Esophagus muscularis mucosa (tissue), 4 donors: Measurements from ENCODE around the gene EPB41L5.
"Not testable (repeated sequence)": the region's sequence is repeated elsewhere in the genome, so short reads cannot be mapped to it uniquely, and the experiment has no call there.

Experiments used
- CTCF ChIP-seq, 3 experiments: fragments of 200-600 bp in 2 of 3; fragments of 450-650 bp in 1 of 3; sonication (generic) in 2 of 3; IDR thresholded peaks; one replicate each; pipeline ENCODE4 v1.5.1; 2017 to 2019; ENCODE audit warnings: antibody characterized with exemption in 3 of 3, mild to moderate bottlenecking in 2 of 3, moderate library complexity in 1 of 3
- EP300 ChIP-seq: sonication (generic); formaldehyde crosslinking; IDR thresholded peaks from one replicate; pipeline ENCODE4 v1.6.1; 2017; ENCODE audit warnings: antibody characterized with exemption
- POLR2A ChIP-seq: fragments of 450-650 bp; IDR thresholded peaks from one replicate; pipeline ENCODE4 v1.6.1; 2017; ENCODE audit warnings: antibody characterized with exemption, moderate library complexity, mild to moderate bottlenecking, low read depth

GRCh38 chr2:120046252-120046651 is 33.4 kb downstream of the EPB41L5 start:
- TF ChIP-seq CTCF (IDR thresholded peaks at IDR 0.05); EP300; POLR2A: not testable (repeated sequence)
